B cell (primary cell): ENCODE measurements around the gene PMAIP1. TPM values are rescaled to one million over a fixed set of nuclear protein-coding genes. Genes with fewer than 3 reads are reported as not detected.

Experiments
- ATAC-seq: fragments of 200-7000 bp; cut with Tn5 transposase; one replicate; pipeline ENCODE4 v1.10.0; 2021; ENCODE audit warnings: low read depth, mild to moderate bottlenecking, moderate number of reproducible peaks, moderate library complexity
- CTCF ChIA-PET: fragments of 350-600 bp; sonication (Branson Sonifier 250); formaldehyde crosslinking; loops from one replicate; lab custom pipeline; 2021; ENCODE audit warnings: antibody characterized with exemption, inconsistent platforms; lab: Charles Lee
- POLR2A ChIA-PET: fragments of 350-600 bp; sonication (Branson Sonifier 250); formaldehyde crosslinking; loops from one replicate; lab custom pipeline; 2021; ENCODE audit warnings: antibody characterized with exemption; lab: Charles Lee
- DNase-seq: peaks from one replicate; pipeline ENCODE4 v3.0.0; 2013
- H2AFZ ChIP-seq: 2 replicates; pipeline ENCODE4 v1.6.1; 2012; ENCODE audit warnings: mild to moderate bottlenecking, low read depth, low read length; ENCODE audit not compliant: insufficient read depth, poor library complexity, severe bottlenecking
- H3K27ac ChIP-seq, 2 donors: 1 replicate in 1 of 2; 2 replicates in 1 of 2; pipeline ENCODE4 v1.5.1; 2012 to 2013; ENCODE audit warnings: low read length in 2 of 2, mild to moderate bottlenecking in 2 of 2, moderate library complexity in 1 of 2
- H3K27me3 ChIP-seq, 4 experiments: fragments of 200-600 bp in 1 of 4; sonication (generic) in 1 of 4; replicated peaks in 1 of 4; 1 replicate in 2 of 4; 2 replicates in 2 of 4; pipeline versions ENCODE4 v1.6.1 to v1.7.0; 2013 to 2016; ENCODE audit warnings: low read length in 3 of 4, mild to moderate bottlenecking in 2 of 4, mixed read lengths in 1 of 4, moderate library complexity in 1 of 4; ENCODE audit not compliant: insufficient read depth in 4 of 4, control insufficient read depth in 3 of 4; ENCODE audit errors: control extremely low read depth in 1 of 4
- H3K36me3 ChIP-seq, 2 experiments: replicated peaks in 1 of 2; 1 replicate in 1 of 2; 2 replicates in 1 of 2; pipeline versions ENCODE4 v1.6.1 to v1.7.1; 2013; ENCODE audit warnings: low read length in 1 of 2; ENCODE audit not compliant: insufficient read depth in 2 of 2, control insufficient read depth in 1 of 2; ENCODE audit errors: control extremely low read depth in 1 of 2, extremely low read depth in 1 of 2
- H3K4me1 ChIP-seq, 2 donors: fragments of 200-600 bp in 1 of 2; sonication (generic) in 1 of 2; 1 replicate in 1 of 2; 2 replicates in 1 of 2; pipeline versions ENCODE4 v1.5.1 to v1.6.1; 2013 to 2017; ENCODE audit warnings: low read length in 2 of 2; ENCODE audit not compliant: control insufficient read depth in 2 of 2, insufficient read depth in 2 of 2
- H3K4me2 ChIP-seq: replicated peaks from 2 replicates; pipeline ENCODE3; 2012; ENCODE audit warnings: mild to moderate bottlenecking, low read depth, low read length; ENCODE audit not compliant: poor library complexity, severe bottlenecking
- H3K4me3 ChIP-seq, 5 experiments: fragments of 200-600 bp in 1 of 5; sonication (generic) in 1 of 5; 1 replicate in 3 of 5; 2 replicates in 2 of 5; pipeline versions ENCODE4 v1.5.1 to v1.7.0; 2011 to 2016; ENCODE audit warnings: low read length in 4 of 5, mild to moderate bottlenecking in 4 of 5, low read depth in 2 of 5, control low read depth in 1 of 5, moderate library complexity in 1 of 5; ENCODE audit not compliant: insufficient read depth in 1 of 5; ENCODE audit errors: control extremely low read depth in 1 of 5, extremely low read depth in 1 of 5
- H3K79me2 ChIP-seq: fragments of 200-600 bp; sonication (generic); one replicate; pipeline ENCODE4 v1.6.0; 2016; ENCODE audit warnings: low read length; ENCODE audit not compliant: control insufficient read depth, insufficient read depth
- H3K9ac ChIP-seq: fragments of 200-600 bp; sonication (generic); 2 replicates; pipeline ENCODE4 v1.6.1; 2017; ENCODE audit warnings: mild to moderate bottlenecking, low read length, moderate library complexity
- H3K9me3 ChIP-seq, 3 donors: one replicate each; pipeline versions ENCODE4 v1.6.1 to v1.7.1; 2013; ENCODE audit warnings: low read length in 2 of 3; ENCODE audit not compliant: control insufficient read depth in 2 of 3, insufficient read depth in 1 of 3; ENCODE audit errors: control extremely low read depth in 1 of 3
- H4K20me1 ChIP-seq: 2 replicates; pipeline ENCODE4 v1.6.0; 2012; ENCODE audit warnings: mild to moderate bottlenecking, low read length; ENCODE audit not compliant: insufficient read depth, control insufficient read depth, poor library complexity, severe bottlenecking
- H3K27ac Mint-ChIP-seq: one replicate; pipeline ENCODE4 v1.8.0; 2021; ENCODE audit warnings: mixed read lengths
- H3K27me3 Mint-ChIP-seq: one replicate; pipeline ENCODE4 v1.8.0; 2021; ENCODE audit warnings: mixed read lengths
- H3K4me1 Mint-ChIP-seq: one replicate; pipeline ENCODE4 v1.8.0; 2021; ENCODE audit warnings: mixed read lengths
- H3K4me3 Mint-ChIP-seq: one replicate; pipeline ENCODE4 v1.8.0; 2021; ENCODE audit warnings: mixed read lengths
- H3K9me3 Mint-ChIP-seq: one replicate; pipeline ENCODE4 v1.8.0; 2022; ENCODE audit warnings: mixed read lengths; ENCODE audit not compliant: insufficient read depth
- CTCF ChIP-seq: fragments of 200-600 bp; IDR thresholded peaks from one replicate; pipeline ENCODE4 v1.8.0; 2022; ENCODE audit warnings: antibody characterized with exemption, mild to moderate bottlenecking
- EZH2 ChIP-seq: IDR thresholded peaks from 2 replicates; pipeline ENCODE4 v1.6.1; 2012; ENCODE audit warnings: borderline replicate concordance, low read depth, mild to moderate bottlenecking, moderate library complexity, low read length; ENCODE audit not compliant: insufficient read depth, poor library complexity, severe bottlenecking
- WGBS: methylation state at CpG from one replicate; pipeline ENCODE4 v1.1.5; 2013; ENCODE audit warnings: missing lambda C conversion rate; ENCODE audit not compliant: insufficient coverage; 5-methylcytosine and 5-hydroxymethylcytosine counted together
- intact Hi-C: fragments of 100-400 bp; cut with micrococcal nuclease; formaldehyde crosslinking; loops from one replicate; pipeline ENCODE4 v1.10.0; 2022
- polyA minus RNA-seq: library from RNA; depleted of rRNA, polyadenylated mRNA; stranded (reverse); fragments of >200 nt; gene quantifications from 2 replicates; pipeline ENCODE4 v1.2.3, GENCODE V29; 2012
- polyA plus RNA-seq: library from polyadenylated mRNA; depleted of rRNA; stranded (reverse); fragments of >200 nt; gene quantifications from 2 replicates; pipeline ENCODE4 v1.2.3, GENCODE V29; 2012
- total RNA-seq, 2 donors: library from RNA; stranded (reverse); fragments of 120-200 nt in 1 of 2; gene quantifications; 1 replicate in 1 of 2; 2 replicates in 1 of 2; pipeline versions ENCODE4 v1.2.3 to v1.2.4, GENCODE V29; 2013 to 2022

Gene PMAIP1
- total RNA-seq (67.2 and 69.6 TPM in 2 replicates), polyA plus RNA-seq (89.3 and 150 TPM in 2 replicates), polyA minus RNA-seq (47.2 and 90.2 TPM in 2 replicates)
- total RNA-seq (2013) = 66.0 TPM

GRCh38 chr18:59899298-59900221 lies at the start of gene PMAIP1:
TSS of gene PMAIP1 (plus strand) at chr18:59899996. CDS start at chr18:59900178, 182 bp downstream.
- Mint-ChIP-seq H3K4me3 (peak within 1 kb of the TSS; percentile 98), H3K4me1 (peaks cover 44% of the 10 kb centered on the region), H3K9me3 (no peaks in the 10 kb centered on the region), H3K27me3 (no peaks in the 10 kb centered on the region), H3K27ac (peak within 1 kb of the TSS; percentile 97)
- Histone ChIP-seq H3K36me3 (peaks cover 0 to 6% of the 10 kb centered on the region in 2 experiments), H3K4me2 (peak within 1 kb of the TSS; percentile 89), H3K27me3 (no peaks in the 10 kb centered on the region), H2AFZ (peak within 1 kb of the TSS; percentile 87), H3K4me3 (peak within 1 kb of the TSS; percentile 83 to 96 (median 95)), H3K4me1 (peaks cover 26 to 35% of the 10 kb centered on the region in 2 donors), H4K20me1 (peaks cover 15% of the 10 kb centered on the region), H3K79me2 (peaks cover 36% of the 10 kb centered on the region), H3K27ac (peak within 1 kb of the TSS; percentile 92 to 95), H3K9ac (peak within 1 kb of the TSS; percentile 98), H3K9me3 (no peaks in the 10 kb centered on the region)
- ChIA-PET CTCF (interaction anchor here (0.8 to 3.7 kb wide), 15 partner anchors 14 to 96 kb away, joined by 3 to 28 read pairs (median 6); no protein-coding TSS in a partner anchor), POLR2A (interaction anchor here (0.6 to 2.6 kb wide), 12 partner anchors 11 to 120 kb away, joined by 3 to 24 read pairs (median 5); no protein-coding TSS in a partner anchor)
- DNase-seq (peak; percentile 92), ATAC-seq (peak; percentile 82)
- intact Hi-C loops = loop anchor here (1.0 to 2.0 kb wide), 5 partner anchors 14 to 62 kb away; no protein-coding TSS in a partner anchor
- TF ChIP-seq EZH2 (no peak), CTCF (no peak)
- WGBS = under 1% methylated on average over 69 of the region's 73 CpGs
